Measurements from ENCODE around the gene NAA35.

DNA sequence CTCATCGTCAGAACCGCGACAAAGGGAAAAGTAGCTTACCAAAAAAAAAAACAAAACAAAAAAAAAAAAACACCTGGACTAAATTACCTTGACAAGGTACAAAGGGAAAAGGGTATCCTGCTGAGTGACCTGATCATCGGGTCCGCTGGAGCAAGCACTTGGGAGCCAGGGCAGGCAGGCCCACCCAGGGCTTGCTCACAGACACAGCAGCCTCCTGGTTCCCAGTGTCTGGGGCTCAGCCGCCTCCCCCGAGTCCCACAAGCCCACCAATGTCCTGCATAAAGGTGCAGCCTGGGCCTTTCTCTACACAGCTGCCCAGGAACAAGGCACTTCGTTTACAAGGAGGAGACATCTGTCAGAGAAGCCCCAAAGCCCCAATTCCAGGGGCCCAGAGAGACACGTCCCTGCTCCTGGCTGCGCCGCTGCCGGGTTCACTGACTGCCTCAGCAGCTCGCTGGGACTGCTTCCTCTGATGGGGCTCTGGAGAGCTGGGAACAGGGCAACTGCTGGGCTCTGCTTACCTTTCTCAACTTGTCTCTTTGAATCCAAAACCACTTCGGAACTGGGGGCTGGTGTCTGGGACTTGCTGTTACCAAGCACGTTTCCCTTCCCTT lies 95.0 kb downstream of the NAA35 start:
- TF ChIP-seq POLR2A (IDR thresholded peaks at IDR 0.05) (no peak), CTCF (IDR thresholded peaks at IDR 0.05) (no peak)

All from heart left ventricle (tissue), 13 donors.